IPS-18c (cell line): ENCODE data around the gene NEMP1.

ENCODE experiments used
- H3K4me3 ChIP-seq: 2 replicates; pipeline ENCODE4 v1.7.0; 2013; ENCODE audit warnings: low read depth, mild to moderate bottlenecking, low read length, moderate library complexity; ENCODE audit not compliant: insufficient read depth
- H3K9me3 ChIP-seq: one replicate; pipeline ENCODE4 v1.6.1; 2013; ENCODE audit warnings: mild to moderate bottlenecking, low read length, moderate library complexity; ENCODE audit not compliant: control insufficient read depth, insufficient read depth

The NEMP1 gene

DNA sequence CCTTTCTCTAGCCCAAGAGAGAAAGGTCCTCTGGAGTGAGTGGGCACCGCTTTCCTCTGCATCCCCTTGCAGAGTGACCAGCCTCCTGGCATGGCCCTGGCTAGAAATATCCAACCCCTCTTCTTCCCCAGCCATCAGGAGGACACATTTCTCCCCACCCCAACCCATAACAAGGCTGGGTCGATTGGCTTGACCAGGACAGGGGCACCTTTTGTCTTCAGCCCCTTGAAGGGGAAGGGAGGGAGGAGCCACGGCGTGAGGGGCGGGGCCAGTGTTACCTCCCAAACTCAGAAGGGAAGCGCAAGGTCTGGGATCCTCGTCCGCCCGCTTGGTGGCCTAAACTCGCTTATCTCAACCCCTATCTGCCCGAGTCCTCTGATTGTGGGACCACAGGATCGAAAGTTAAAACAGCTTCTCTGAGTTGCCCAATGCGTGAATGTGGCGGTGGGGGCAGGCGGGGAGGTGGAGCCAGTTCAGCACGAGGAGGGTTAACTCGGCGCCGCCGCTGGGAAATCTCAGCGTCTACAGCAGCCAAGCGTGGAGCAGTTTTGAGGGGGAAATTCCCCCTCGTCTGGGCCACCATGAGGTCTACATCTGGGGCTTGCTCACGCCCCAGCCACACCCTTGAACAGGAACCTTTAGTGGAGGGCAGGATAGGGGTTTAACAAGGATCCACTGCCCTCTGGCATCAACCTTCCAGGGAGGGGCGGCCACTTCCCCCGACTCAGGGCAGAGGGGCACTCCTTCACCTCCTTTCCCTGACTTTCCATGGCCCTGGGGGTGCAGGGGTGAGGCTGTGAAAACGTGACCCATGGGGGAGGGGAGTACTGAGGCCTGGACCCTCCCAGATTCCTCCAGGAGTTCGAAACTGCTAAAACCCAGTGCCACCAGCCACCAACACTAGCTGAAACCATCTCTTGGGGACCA lies 31.8 kb upstream of the NEMP1 start:
- no peaks in the 10 kb centered on the region for H3K9me3 ChIP-seq
- H3K4me3 ChIP-seq, result peak overlapping the region; percentile 64

DNA sequence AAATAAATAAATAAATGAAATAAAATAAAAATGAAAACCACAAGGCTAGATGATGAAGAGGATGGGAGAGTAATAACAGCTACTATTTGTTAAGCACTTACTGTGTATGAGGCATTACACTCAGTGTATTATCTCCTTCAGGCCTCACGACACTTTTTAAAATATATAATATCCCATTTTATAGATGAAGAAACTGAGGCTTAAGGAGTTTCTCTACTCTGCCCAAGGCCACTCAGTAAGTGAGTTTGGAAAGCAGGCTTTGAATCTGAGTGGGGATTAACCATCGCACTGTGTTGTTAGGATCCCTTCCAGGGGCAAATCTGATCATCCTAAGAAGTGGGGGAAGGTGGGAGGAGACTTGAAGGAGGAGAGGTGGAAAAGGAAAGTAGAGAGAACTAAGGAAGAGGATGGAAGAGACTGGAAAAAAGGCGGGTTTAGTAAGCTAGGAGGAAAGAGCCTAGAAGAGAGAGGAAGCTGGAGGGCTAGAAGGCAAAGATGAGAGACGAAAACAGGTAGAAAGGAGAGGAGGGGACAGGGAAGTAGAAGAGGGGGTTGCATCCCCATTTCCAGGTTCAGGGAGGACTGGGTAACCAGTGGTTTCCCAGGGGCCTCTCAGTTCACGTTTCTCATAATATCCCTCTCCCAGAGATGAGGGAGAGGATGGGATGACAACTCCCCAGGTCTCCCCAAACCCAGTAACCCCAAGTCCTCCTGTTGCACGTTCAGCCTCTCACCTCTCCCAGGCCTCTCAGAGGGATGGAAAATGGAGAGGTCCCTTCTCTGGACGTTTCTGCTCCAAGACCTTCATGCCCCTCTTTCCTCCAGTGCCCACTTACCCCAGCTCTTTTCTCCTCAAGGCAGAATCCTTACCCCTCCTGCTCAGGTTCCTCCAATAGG lies 30.9 kb upstream of the NEMP1 start:
- no peaks in the 10 kb centered on the region for H3K9me3 ChIP-seq
- peak overlapping the region; percentile 64; the same call in 1 of the 2 replicates for H3K4me3 ChIP-seq

DNA sequence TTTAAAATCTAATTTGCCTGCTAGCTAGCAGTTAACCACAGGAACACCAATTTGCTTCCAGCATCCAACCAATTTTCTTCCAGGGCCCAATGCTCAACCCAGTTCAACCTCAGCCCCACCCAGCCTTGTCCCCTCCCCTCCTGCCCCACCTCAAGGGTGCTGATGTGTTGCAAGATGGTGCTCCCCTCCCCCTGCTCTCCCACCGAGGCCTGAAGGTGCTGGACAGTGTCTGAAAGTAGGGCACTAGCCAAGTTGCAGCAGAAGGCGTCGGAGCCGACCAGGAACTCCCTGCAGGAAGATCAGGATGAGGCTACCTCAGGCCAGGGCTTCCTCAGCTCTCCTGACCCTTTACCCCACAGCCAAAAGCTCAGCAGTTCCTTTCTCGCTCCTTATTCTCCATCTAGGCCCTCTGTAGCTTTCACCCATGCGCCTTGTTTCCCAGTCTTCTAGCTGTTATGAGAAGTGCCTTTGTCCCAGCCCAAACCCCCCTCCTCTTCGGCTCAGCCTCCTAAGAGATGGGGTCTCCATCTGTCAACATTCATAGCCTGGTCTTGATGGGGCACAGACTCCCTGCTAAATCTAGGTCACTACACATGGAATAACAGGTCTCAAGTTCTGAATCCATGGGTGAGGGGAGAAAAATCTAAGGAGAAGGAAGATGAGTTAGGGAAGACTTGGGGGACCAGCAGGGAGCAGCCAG lies 29.0 kb upstream of the NEMP1 start:
- H3K4me3 ChIP-seq, result no peak overlapping the region
- H3K9me3 ChIP-seq, result no peaks in the 10 kb centered on the region

DNA sequence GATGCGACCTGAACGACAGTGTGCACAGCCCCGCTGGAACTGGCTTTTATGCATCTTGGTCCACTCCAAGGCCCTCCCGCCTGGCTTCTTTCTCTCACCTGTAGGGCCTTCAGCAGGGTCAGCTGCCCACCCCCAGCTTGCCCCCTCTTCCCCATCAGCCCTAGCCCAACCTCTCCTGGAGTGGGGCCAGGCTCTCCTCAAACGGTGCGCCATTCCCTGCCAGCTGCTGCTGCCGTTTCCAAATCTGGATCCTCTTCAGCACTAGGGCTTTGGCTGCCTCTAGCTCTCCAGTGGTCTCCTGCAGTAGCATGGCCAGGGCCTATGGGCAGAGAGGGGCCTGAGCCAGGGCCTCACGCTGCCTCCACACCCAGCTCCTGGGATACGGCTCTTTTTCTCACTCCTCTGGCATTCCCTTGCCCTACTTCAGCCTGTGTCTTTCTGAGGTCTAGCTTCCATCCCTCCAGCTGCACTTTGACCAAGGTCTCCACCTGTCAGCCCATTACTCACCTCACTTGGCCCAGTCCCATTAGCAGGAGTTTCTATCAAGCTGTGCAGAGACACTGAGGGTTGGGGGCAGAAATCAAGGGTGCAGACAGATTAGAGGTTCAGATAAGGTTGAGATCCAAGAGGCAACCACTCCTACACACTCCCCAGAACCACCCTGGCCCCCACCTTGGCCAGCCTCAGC lies 27.6 kb upstream of the NEMP1 start:
- no peak overlapping the region for H3K4me3 ChIP-seq
- H3K9me3 ChIP-seq, result no peaks in the 10 kb centered on the region

DNA sequence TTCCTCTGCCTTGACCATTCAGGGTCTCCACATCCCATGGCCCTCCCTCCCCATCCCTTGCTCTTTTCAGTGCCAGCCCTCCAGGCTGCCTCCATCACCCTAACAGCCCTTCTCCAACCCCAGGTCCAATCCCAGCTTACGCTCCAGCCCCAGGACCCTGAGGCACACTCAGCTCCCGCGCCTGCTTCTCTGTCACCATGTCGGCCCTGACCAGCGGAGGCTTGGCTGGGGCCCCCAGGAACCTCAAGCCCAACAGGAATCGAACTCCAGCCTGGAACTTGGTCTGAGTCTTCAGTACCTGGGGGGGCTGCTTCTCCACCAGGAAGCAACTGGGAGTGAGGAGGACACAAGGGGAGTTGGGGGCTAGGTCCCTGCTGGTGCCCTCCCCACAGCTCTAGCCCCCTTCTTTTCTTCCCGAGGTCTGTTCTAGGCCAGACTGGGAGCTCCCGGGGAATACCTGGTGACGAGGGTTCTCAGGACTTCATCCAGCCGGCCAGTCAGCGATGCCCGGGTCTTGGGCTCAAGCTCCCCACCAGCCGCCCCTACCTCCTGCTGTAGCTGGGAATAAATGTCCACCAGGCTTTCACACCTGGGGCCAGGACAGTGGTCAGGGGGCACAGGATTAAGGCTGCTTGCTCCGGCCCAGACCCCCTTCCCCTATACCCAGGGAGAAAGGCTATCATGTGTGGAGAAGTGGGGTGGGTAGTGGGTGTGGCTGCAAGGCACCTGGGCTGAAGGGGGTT lies 26.6 kb upstream of the NEMP1 start:
- Histone ChIP-seq H3K4me3 (no peak overlapping the region), H3K9me3 (no peaks in the 10 kb centered on the region)

DNA sequence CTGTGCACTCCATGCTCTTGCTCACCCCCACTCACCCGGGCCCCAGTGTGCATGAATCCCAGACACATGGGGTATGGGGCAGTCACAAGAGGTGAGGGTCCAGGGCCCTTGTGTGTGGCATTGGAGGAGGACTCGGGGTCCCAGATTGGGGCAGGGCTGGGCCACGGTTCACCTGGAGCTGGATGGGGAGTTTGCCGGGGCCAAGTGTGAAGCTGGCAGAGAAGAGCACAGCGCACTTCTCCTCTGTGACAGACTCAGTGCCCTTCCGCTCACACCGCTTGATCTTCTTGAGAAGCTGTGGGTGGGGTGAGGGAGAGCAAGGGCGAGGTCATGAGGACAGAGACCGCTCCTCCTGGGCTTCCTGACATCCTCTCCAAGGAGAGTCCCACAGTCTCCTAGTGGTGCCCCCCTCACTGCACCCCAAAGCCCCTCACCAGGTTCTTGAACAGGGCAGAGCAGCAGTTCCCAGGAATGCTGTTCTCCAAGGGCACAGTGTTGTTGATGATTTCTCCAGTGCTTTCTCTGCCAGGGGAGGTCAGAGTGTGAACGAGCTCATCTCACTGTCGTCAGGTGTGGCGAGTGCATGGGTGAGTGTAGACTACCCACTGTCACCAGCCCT lies 25.8 kb upstream of the NEMP1 start:
- Histone ChIP-seq H3K4me3 (no peak overlapping the region), H3K9me3 (no peaks in the 10 kb centered on the region)

DNA sequence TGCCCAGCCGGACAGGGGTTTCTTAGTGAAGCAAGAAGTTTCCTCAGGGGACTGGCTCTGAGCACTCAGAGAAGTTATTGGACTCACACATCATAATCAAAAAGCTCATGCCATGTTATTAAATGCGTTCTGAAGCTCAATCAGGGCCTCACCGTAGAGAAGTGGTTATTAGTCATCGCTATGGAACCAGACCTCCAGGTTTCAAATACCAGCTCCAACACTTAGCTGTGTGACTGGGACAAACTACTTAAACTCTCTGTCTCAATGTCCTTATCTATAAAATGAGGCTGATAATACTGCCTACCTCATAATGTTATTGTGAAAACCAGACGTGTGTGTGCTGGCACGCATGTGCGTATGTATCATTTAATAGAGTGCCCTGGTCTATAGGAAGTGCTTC lies 25.3 kb upstream of the NEMP1 start:
- no peak overlapping the region for H3K4me3 ChIP-seq
- no peaks in the 10 kb centered on the region for H3K9me3 ChIP-seq

DNA sequence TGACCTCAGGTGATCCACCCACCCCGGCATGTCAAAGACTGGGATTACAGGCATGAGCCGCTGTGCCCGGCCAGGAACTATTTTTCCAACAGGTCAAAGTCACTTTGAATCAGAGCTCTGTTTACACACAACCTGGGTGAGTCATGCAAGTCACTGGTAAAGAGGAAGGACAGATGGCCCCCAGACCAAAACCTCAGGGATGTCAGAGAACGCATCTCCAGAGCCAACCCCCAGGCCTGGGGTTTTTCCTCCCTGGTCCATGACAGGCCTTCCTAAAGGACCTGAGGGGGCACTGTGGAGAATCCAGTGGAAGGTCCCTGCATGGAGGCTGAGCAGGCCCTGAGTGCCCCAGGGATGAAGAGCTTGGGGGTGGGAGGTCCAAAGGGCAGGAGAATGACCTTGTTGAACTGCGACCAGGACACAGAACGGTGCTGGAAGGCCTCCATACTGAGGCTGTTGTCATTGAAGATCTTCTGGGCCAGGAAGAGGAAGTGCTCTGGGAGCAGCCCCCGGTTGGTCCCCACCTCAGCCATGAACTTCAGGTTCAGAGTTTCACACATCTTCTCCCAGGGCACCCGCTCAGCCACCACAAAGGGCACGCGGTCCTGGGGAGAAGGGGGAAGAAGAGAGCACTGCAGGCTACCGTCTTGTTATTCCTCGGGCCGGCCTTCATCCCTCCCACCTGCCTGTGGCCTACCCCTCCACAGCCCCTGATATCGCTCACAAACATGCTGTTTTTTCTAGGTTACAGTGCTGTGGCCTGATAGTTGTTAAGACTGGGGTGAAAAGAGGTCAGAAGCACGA lies 23.5 kb upstream of the NEMP1 start:
- H3K9me3 ChIP-seq, result no peaks in the 10 kb centered on the region

DNA sequence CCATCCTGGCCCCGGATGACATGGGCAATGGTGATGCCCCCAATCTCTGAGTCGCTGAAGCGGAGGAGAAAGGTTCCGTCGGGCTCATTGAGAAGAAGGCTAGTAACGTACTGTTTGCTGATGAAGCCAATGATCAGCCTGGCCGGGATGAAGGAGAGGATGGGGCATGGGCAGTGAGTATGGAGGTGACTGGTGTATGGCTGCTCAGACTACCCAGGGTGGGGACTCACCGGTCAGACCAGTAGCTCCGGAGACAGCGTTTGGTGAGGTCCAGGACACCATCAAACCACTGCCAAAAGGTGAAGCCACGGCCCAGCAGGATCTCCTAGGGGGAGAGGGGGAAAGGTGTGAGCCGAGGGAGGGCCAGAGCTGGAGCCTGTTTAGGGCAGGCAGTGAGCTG lies 21.2 kb upstream of the NEMP1 start:
- Histone ChIP-seq H3K9me3 (no peaks in the 10 kb centered on the region), H3K4me3 (no peak overlapping the region)

More for the DNA sequence above, 23.5 kb upstream of the NEMP1 start:
- H3K4me3 ChIP-seq, result no peak overlapping the region

DNA sequence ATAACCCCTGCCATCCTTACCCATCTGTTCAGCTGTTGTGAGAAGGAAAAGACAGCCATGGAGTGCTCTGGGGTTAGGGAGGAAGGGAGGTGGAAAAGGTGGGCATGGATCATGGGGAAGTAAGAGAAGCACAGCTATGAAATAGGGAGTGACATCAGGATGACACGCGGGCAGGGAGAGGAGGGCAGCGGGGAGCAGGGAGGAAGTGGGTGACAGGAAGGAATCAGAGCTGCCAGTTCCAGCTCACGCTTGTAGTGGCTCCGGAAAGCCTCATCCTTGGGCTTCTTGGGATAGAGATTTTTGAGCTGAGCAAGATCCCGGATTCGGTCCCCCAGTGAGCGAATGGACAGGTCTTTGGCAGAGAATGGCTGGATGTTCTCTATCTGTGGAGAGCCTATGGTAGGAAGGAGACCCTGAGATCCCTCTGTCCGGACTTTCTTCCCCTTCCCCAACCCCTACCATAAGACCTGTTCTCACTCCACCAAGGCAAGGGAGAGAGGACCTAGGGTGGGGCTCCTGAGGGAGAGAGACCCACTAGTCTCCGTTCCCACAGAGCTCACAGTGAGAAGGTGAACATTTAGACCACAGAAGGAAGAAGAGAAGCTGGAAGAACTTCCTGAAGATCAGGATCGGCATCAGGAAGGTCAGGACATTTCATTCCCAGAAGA lies 20.6 kb upstream of the NEMP1 start:
- H3K4me3 ChIP-seq, result no peak overlapping the region
- H3K9me3 ChIP-seq, result no peaks in the 10 kb centered on the region

DNA sequence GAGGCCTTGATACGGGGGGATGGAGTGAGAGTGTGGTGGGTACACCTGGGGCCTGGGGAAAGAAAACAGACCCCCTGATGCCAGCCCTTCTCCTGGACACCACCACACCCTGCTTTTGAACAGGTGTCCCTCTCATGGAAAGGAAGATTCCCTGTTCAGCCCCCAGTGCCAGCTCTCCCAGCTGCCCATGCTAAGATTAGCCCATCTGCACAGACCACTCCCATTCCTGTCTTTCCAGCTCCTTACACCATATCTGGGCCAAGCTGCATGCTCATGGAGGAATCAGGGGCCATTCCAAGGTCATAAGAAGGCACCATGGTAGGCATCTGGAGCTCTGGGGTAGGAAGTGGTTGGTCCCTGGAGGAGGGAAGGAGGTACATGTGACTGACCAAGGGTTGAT lies 20.0 kb upstream of the NEMP1 start:
- H3K4me3 ChIP-seq, result no peak overlapping the region
- no peaks in the 10 kb centered on the region for H3K9me3 ChIP-seq

DNA sequence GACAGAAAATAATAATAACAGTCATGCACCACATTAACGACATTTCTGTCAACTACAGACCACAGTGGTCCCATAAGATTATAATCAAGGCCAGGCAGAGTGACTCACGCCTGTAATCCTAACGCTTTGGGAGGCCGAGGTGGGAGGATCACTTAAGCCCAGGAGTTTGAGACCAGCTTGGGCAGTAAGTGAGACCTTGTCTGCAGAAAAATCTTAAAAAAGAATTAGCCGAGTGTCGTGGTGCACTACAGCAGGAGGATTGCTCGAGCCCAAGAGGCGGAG lies 18.9 kb upstream of the NEMP1 start:
- no peak overlapping the region for H3K4me3 ChIP-seq
- no peaks in the 10 kb centered on the region for H3K9me3 ChIP-seq

DNA sequence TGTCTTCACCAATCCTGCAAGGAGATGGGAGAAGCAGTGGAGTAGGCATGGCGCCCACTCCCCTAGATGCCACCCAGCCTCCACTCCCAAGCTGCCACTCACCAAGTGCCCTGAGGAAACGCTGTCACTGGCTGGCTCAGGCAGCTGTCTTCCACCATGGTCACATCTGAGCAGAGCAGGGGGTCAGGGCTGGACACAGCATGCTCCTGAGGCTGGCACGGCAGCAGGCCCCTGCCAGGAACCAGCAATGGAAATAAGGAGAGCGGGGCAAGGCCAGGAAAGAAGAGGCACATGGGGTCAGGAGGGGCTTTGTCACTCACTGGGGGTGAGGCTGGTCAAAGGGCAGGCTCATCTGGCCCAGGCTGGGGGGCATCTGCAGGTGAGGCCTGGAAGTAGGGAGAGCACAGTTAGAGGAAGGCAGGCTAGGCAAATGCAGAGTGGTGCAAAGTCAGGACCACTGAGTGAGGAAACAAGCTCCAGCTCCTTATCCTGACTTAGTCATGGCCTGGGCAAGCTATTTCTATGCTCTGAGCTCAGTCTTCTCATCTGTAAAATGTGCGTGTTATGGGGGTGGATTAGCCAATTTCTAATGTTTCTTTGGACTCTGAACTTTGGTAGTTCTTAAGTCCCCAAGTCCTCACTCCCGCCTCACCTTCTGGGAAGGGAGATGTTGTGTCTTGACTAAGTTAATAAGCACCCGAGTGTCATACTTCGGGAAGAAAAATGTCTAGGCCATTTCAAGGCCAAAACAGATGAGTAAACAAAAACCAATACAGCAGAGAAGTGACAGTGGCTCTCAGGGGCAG lies 18.4 kb upstream of the NEMP1 start:
- no peaks in the 10 kb centered on the region for H3K9me3 ChIP-seq
- H3K4me3 ChIP-seq, result no peak overlapping the region

DNA sequence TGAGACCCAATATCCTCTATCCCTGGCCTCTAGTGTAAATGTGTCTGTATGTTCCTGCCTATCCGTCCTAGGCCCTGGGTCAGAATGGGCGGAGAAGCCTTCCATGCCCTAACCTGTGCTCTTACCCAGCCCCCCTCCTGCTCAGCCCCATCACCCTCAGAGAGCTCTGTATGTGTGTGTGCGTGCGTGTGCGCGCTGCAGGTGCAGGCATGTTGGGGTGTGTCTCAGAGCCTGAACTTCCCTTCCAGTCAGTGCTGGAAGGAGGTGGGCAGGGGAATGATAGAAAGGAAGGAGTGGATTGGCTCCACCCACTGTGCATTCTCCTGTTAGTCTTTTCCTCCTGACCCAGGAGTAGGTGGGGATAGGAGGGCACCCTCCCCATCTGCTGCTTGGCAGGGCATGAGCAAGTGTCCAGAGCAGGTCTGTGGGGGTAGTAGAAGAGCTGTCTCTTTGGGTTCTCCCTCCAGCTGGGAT lies 17.5 kb upstream of the NEMP1 start:
- no peak overlapping the region for H3K4me3 ChIP-seq
- H3K9me3 ChIP-seq, result no peaks in the 10 kb centered on the region
